ENCODE data around the gene ASPRV1.

The ASPRV1 gene

GRCh38 chr2:69977186-69977585 lies 15.8 kb upstream of the ASPRV1 start:
- no peaks in the 10 kb centered on the region for H3K36me3 Mint-ChIP-seq (ENCODE audit: low read depth)
- no peak overlapping the region for H3K4me3 Mint-ChIP-seq
- no peak for TF ChIP-seq CTCF (IDR thresholded peaks at IDR 0.05; ENCODE audit: unreplicated experiment in 3 of 3)

GRCh38 chr2:69975853-69976462 lies 14.5 kb upstream of the ASPRV1 start:
- H3K27me3 Mint-ChIP-seq (ENCODE audit: low read depth): no peaks in the 10 kb centered on the region
- H3K9me3 Mint-ChIP-seq: no peaks in the 10 kb centered on the region
- H3K27ac Mint-ChIP-seq: no peak overlapping the region
- TF ChIP-seq CTCF (IDR thresholded peaks at IDR 0.05; ENCODE audit: unreplicated experiment in 3 of 3): no peak
- no peaks in the 10 kb centered on the region for H3K36me3 Mint-ChIP-seq (ENCODE audit: low read depth)
- H3K4me1 Mint-ChIP-seq: no peaks in the 10 kb centered on the region
- H3K4me3 Mint-ChIP-seq: no peak overlapping the region

More at GRCh38 chr2:69977186-69977585, 15.8 kb upstream of the ASPRV1 start:
- Mint-ChIP-seq H3K9me3 (no peaks in the 10 kb centered on the region), H3K27ac (no peak overlapping the region), H3K27me3 (ENCODE audit: low read depth) (no peaks in the 10 kb centered on the region), H3K4me1 (no peaks in the 10 kb centered on the region)

GRCh38 chr2:69975136-69975852 lies 13.9 kb upstream of the ASPRV1 start:
- TF ChIP-seq CTCF (IDR thresholded peaks at IDR 0.05; ENCODE audit: unreplicated experiment in 3 of 3): no peak
- no peak overlapping the region for H3K4me3 Mint-ChIP-seq
- H3K27me3 Mint-ChIP-seq (ENCODE audit: low read depth): no peaks in the 10 kb centered on the region
- H3K27ac Mint-ChIP-seq: no peak overlapping the region
- no peaks in the 10 kb centered on the region for H3K36me3 Mint-ChIP-seq (ENCODE audit: low read depth)
- H3K9me3 Mint-ChIP-seq: no peaks in the 10 kb centered on the region
- H3K4me1 Mint-ChIP-seq: no peaks in the 10 kb centered on the region

GRCh38 chr2:69973335-69973735 lies 11.9 kb upstream of the ASPRV1 start:
- no peaks in the 10 kb centered on the region for H3K9me3 Mint-ChIP-seq
- TF ChIP-seq CTCF (IDR thresholded peaks at IDR 0.05; ENCODE audit: unreplicated experiment in 3 of 3): no peak
- H3K4me3 Mint-ChIP-seq: no peak overlapping the region
- H3K27me3 Mint-ChIP-seq (ENCODE audit: low read depth): peaks cover 3% of the 10 kb centered on the region
- H3K4me1 Mint-ChIP-seq: no peaks in the 10 kb centered on the region
- H3K27ac Mint-ChIP-seq: no peak overlapping the region
- H3K36me3 Mint-ChIP-seq (ENCODE audit: low read depth): no peaks in the 10 kb centered on the region

- TF ChIP-seq CTCF (IDR thresholded peaks at IDR 0.05; ENCODE audit: unreplicated experiment in 3 of 3): no peak
- H3K36me3 Mint-ChIP-seq (ENCODE audit: low read depth): no peaks in the 10 kb centered on the region
Measured at GRCh38 chr2:69972822-69973221, 11.4 kb upstream of the ASPRV1 start.

GRCh38 chr2:69969991-69970390 lies 8.6 kb upstream of the ASPRV1 start:
- H3K4me3 Mint-ChIP-seq: no peak overlapping the region
- no peak overlapping the region for H3K27ac Mint-ChIP-seq
- H3K27me3 Mint-ChIP-seq (ENCODE audit: low read depth): peaks cover 3% of the 10 kb centered on the region
- no peaks in the 10 kb centered on the region for H3K9me3 Mint-ChIP-seq
- no peak for TF ChIP-seq CTCF (IDR thresholded peaks at IDR 0.05; ENCODE audit: unreplicated experiment in 3 of 3)
- H3K36me3 Mint-ChIP-seq (ENCODE audit: low read depth): no peaks in the 10 kb centered on the region
- no peaks in the 10 kb centered on the region for H3K4me1 Mint-ChIP-seq

More at GRCh38 chr2:69972822-69973221, 11.4 kb upstream of the ASPRV1 start:
- Mint-ChIP-seq H3K4me3 (no peak overlapping the region), H3K9me3 (no peaks in the 10 kb centered on the region), H3K27ac (no peak overlapping the region), H3K4me1 (no peaks in the 10 kb centered on the region), H3K27me3 (ENCODE audit: low read depth) (peaks cover 3% of the 10 kb centered on the region)
